Right lobe of liver (tissue), 6 donors: ENCODE measurements around the gene SLC39A1. TPM values are rescaled to one million over a fixed set of nuclear protein-coding genes. Genes with fewer than 3 reads are reported as not detected.

Experiments used
- ATAC-seq, 4 donors: fragments of 200-7000 bp; cut with Tn5 transposase; one replicate each; pipeline ENCODE4 v1.9.1; 2020; ENCODE audit warnings: mild to moderate bottlenecking in 4 of 4, moderate library complexity in 4 of 4
- DNase-seq, 3 donors: peaks; one replicate each; pipeline ENCODE4 v3.0.0-alpha.2; 2020
- H3K27ac ChIP-seq, 3 donors: fragments of 200-600 bp; one replicate each; pipeline ENCODE4 v1.8.0; 2022
- H3K27me3 ChIP-seq, 2 donors: fragments of 200-600 bp; one replicate each; pipeline ENCODE4 v1.8.0; 2022
- H3K36me3 ChIP-seq, 4 donors: fragments of 200-600 bp; sonication (generic) in 1 of 4; one replicate each; pipeline versions ENCODE4 v1.5.1 to v1.8.0; 2017 to 2022; ENCODE audit warnings: control low read depth in 1 of 4
- H3K4me1 ChIP-seq, 4 donors: fragments of 200-600 bp; sonication (generic) in 1 of 4; one replicate each; pipeline versions ENCODE4 v1.5.1 to v1.8.0; 2017 to 2022; ENCODE audit warnings: control low read depth in 1 of 4
- H3K4me3 ChIP-seq, 3 donors: fragments of 200-600 bp; one replicate each; pipeline ENCODE4 v1.8.0; 2022
- H3K9me3 ChIP-seq, 4 donors: fragments of 200-600 bp; sonication (generic) in 1 of 4; one replicate each; pipeline versions ENCODE4 v1.5.1 to v1.8.0; 2017 to 2022; ENCODE audit warnings: control low read depth in 1 of 4
- CTCF ChIP-seq, 4 donors: fragments of 200-600 bp in 3 of 4; fragments of 450-650 bp in 1 of 4; IDR thresholded peaks; one replicate each; pipeline versions ENCODE4 v1.5.1 to v1.8.0; 2016 to 2022; ENCODE audit warnings: antibody characterized with exemption in 4 of 4, mild to moderate bottlenecking in 2 of 4
- POLR2A ChIP-seq: fragments of 450-650 bp; IDR thresholded peaks from one replicate; pipeline ENCODE4 v1.6.1; 2017; ENCODE audit warnings: antibody characterized with exemption, mild to moderate bottlenecking
- WGBS: methylation state at CpG from one replicate; pipeline ENCODE4 v1.1.6; 2018; ENCODE audit warnings: low coverage, low lambda C conversion rate; ENCODE audit not compliant: insufficient coverage; ENCODE audit errors: missing lambda C conversion rate; 5-methylcytosine and 5-hydroxymethylcytosine counted together
- intact Hi-C, 2 donors: fragments of 100-400 bp; cut with DNase I; formaldehyde crosslinking; loops; one replicate each; pipeline versions ENCODE4 v1.11.2 to v1.14.1; 2022
- total RNA-seq, 6 experiments: library from RNA; depleted of rRNA in 2 of 6; stranded (reverse); fragments of >200 nt in 2 of 6; fragmentation: NEBNext Ultra II Directional in 3 of 6; extraction: Animal tissue kit (Norgen Biotek cat#: 25700) in 3 of 6; gene quantifications; one replicate each; pipeline versions ENCODE4 v1.1.0 to v1.2.4, GENCODE V29; 2016 to 2023
- donor health status: DM: no; HTN: yes; CAD: no.
- donor health status: DM: no; HTN: no; CAD: no.
- donor health status: DM: no; HTN: no; CAD: no.
- donor health status: DM: no; HTN: yes; CAD: no.
- donor health status: DM: no; HTN: yes; CAD: no.

SLC39A1 gene
- total RNA-seq, 6 experiments from 2014 or later, result 33.0 to 63.6 (median 47.7) TPM

DNA sequence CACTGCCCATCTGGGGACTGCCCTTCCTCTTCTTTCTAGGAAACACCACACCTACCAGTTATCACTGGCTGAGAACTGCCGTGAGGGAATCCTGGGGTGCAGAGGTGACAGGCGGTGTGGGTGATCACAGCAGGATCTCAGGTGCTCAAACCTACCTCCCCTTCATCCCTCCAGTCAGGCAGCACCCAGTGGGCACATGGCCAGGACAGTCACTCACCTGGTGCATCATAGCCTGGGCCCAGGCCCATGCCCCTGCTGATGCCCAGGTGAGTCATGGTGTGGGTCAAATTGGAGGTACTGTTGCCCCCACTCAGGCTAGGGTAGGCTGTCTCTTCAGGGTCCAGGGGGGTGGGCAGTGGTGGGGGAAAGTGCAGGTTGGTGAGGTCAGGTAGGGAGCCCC lies 11.5 kb downstream of the SLC39A1 start:
- TF ChIP-seq POLR2A (no peak), CTCF (IDR thresholded peaks at IDR 0.05) (no peak)
- WGBS, result no CpG with 5 or more reads among the region's 2 CpGs
- Histone ChIP-seq H3K27ac (no peak overlapping the region), H3K4me3 (no peak overlapping the region), H3K27me3 (no peaks in the 10 kb centered on the region), H3K9me3 (no peaks in the 10 kb centered on the region), H3K36me3 (peaks cover 0 to 42% (median 19%) of the 10 kb centered on the region in 4 donors), H3K4me1 (peaks cover 0 to 41% (median 16%) of the 10 kb centered on the region in 4 donors)
- ATAC-seq (no peak), DNase-seq (no peak)
- intact Hi-C loops, result no loop called here

DNA sequence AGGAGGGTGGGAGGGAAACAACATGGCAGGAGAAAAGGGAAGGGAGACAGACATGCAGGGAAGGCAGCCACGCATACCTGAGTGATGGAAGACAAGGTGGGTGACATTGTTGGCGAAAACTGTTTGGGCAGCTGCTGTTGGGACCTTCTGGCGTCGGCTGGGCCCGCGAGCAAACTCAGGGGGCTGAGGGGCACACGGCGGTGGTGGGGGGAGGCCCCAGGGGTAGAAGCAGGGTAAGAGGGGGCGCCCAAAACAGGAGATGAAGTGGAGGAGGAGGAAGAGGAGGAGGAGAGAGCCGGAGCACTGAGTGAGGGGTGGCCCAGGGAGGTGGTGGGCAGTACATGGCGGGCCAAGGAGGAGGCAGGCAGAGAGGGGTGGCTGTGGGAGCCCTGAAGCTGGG lies 12.2 kb downstream of the SLC39A1 start:
- peaks cover 0 to 42% (median 19%) of the 10 kb centered on the region in 4 donors for H3K36me3 ChIP-seq
- H3K27ac ChIP-seq, result no peak overlapping the region
- TF ChIP-seq POLR2A (no peak), CTCF (IDR thresholded peaks at IDR 0.05) (no peak)
- intact Hi-C loops, result no loop called here
- no peak for DNase-seq
- 95% methylated on average over 10 of the region's 11 CpGs for WGBS
- peaks cover 0 to 37% (median 14%) of the 10 kb centered on the region in 4 donors for H3K4me1 ChIP-seq
- no peak overlapping the region for H3K4me3 ChIP-seq
- no peak for ATAC-seq
- H3K9me3 ChIP-seq, result no peaks in the 10 kb centered on the region
- no peaks in the 10 kb centered on the region for H3K27me3 ChIP-seq

GRCh38 chr1:153946622-153947241 lies 16.6 kb downstream of the SLC39A1 start, which contains the start of gene DENND4B:
DENND4B (minus strand) TSS chr1:153946718; CDS start chr1:153944374, 2,344 bp downstream.
- Histone ChIP-seq H3K9me3 (no peaks in the 10 kb centered on the region), H3K27ac (peak within 1 kb of the TSS; percentile 97 to 100 (median 100)), H3K36me3 (peaks cover 0 to 25% (median 12%) of the 10 kb centered on the region in 4 donors), H3K27me3 (no peaks in the 10 kb centered on the region), H3K4me1 (peaks cover 0 to 34% (median 16%) of the 10 kb centered on the region in 4 donors), H3K4me3 (peak within 1 kb of the TSS; percentile 93 to 99 (median 94))
- ATAC-seq (peak; percentile 83 to 89 (median 84)), DNase-seq (peak; percentile 91)
- WGBS, result 15% methylated on average over 10 of the region's 28 CpGs
- TF ChIP-seq POLR2A, result no peak
- TF ChIP-seq CTCF (IDR thresholded peaks at IDR 0.05), result peak; percentile 93 to 95 (median 94)
- intact Hi-C loops, result no loop called here

GRCh38 chr1:153945795-153946621 lies 17.3 kb downstream of the SLC39A1 start:
- Histone ChIP-seq H3K27me3 (no peaks in the 10 kb centered on the region), H3K36me3 (peaks cover 0 to 17% (median 9%) of the 10 kb centered on the region in 4 donors), H3K4me3 (peak overlapping the region; percentile 93 to 99 (median 94)), H3K4me1 (peaks cover 0 to 34% (median 16%) of the 10 kb centered on the region in 4 donors), H3K27ac (peak overlapping the region; percentile 97 to 100 (median 100)), H3K9me3 (no peaks in the 10 kb centered on the region)
- intact Hi-C loops, result no loop called here
- TF ChIP-seq POLR2A (peak; percentile 66), CTCF (IDR thresholded peaks at IDR 0.05) (no peak)
- WGBS, result 0% methylated on average over 5 of the region's 95 CpGs
- DNase-seq (peak; percentile 93 to 96 (median 94)), ATAC-seq (peak; percentile 73 to 80 (median 77))
